Vagina (tissue), 2 donors: Measurements from ENCODE around the gene PJA2.

Experiments used
- POLR2A ChIP-seq, 2 donors: fragments of 450-650 bp; IDR thresholded peaks; one replicate each; pipeline ENCODE4 v1.6.1; 2017; ENCODE audit warnings: antibody characterized with exemption in 2 of 2, mild to moderate bottlenecking in 2 of 2, moderate library complexity in 2 of 2
- TF ChIP-seq, protein P1 (sequence below), 3 experiments: fragments of 450-650 bp in 2 of 3; fragments of 200-600 bp in 1 of 3; sonication (generic) in 1 of 3; IDR thresholded peaks; one replicate each; pipeline ENCODE4 v1.5.1; 2017 to 2019; ENCODE audit warnings: antibody characterized with exemption in 3 of 3, mild to moderate bottlenecking in 2 of 3, moderate library complexity in 2 of 3

DNA sequence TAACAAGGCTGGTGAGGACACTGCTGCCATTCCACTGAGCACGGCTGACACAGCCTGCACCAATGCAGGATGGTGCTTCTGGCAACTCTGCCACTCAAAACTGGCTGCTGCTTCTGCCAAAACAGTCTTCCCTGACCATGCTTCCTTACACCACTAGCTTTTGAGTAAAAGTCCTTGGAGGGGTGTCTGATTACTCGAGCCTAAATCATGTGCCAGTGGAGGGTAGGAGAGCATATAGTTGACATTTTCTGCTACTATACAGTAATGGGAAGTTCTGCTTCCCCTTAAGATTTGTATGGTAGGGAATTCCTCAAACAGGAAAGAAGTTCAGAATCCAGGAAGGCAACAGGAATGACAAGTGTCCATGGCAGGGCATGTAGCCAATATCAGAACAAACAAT is 12.2 kb upstream of the PJA2 start:
- TF ChIP-seq POLR2A (IDR thresholded peaks at IDR 0.05) = no peak
- TF ChIP-seq, protein P1, sequence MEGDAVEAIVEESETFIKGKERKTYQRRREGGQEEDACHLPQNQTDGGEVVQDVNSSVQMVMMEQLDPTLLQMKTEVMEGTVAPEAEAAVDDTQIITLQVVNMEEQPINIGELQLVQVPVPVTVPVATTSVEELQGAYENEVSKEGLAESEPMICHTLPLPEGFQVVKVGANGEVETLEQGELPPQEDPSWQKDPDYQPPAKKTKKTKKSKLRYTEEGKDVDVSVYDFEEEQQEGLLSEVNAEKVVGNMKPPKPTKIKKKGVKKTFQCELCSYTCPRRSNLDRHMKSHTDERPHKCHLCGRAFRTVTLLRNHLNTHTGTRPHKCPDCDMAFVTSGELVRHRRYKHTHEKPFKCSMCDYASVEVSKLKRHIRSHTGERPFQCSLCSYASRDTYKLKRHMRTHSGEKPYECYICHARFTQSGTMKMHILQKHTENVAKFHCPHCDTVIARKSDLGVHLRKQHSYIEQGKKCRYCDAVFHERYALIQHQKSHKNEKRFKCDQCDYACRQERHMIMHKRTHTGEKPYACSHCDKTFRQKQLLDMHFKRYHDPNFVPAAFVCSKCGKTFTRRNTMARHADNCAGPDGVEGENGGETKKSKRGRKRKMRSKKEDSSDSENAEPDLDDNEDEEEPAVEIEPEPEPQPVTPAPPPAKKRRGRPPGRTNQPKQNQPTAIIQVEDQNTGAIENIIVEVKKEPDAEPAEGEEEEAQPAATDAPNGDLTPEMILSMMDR (IDR thresholded peaks at IDR 0.05) = no peak
